GM18511 (cell line): Measurements from ENCODE around the gene LIPE.

Experiments
- ATAC-seq: cut with Tn5 transposase; IDR thresholded peaks from one replicate; pipeline ENCODE4 v1.9.1; 2021; ENCODE audit warnings: mild to moderate bottlenecking, moderate library complexity; ENCODE audit not compliant: unreplicated experiment

LIPE gene

GRCh38 chr19:42445948-42446347 is 18.8 kb upstream of the LIPE start:
- no peak for ATAC-seq

- ATAC-seq = no peak
These were observed 16.8 kb upstream of the LIPE start for GRCh38 chr19:42443944-42444398.

- no peak for ATAC-seq
These were observed 15.6 kb upstream of the LIPE start, which contains the start of gene CXCL17 for GRCh38 chr19:42442833-42443232. Gene CXCL17, minus strand, starts transcription at chr19:42442946. Its CDS starts 114 bp downstream, at chr19:42442832.

- no peak for ATAC-seq
These were observed 13.9 kb upstream of the LIPE start for GRCh38 chr19:42441049-42441445.

GRCh38 chr19:42440357-42441048 is 13.3 kb upstream of the LIPE start:
- no peak for ATAC-seq

GRCh38 chr19:42436006-42436405 is 8.8 kb upstream of the LIPE start:
- no peak for ATAC-seq

- no peak for ATAC-seq
These were observed 8.1 kb upstream of the LIPE start for GRCh38 chr19:42435316-42435715.

- ATAC-seq = no peak
These were observed 6.5 kb upstream of the LIPE start for GRCh38 chr19:42433503-42434260.

GRCh38 chr19:42431486-42431885 is 4.3 kb upstream of the LIPE start:
- no peak for ATAC-seq

GRCh38 chr19:42428676-42429075 is 1.5 kb upstream of the LIPE start:
- ATAC-seq = no peak

- no peak for ATAC-seq
These were observed 545 bp downstream of the LIPE start for GRCh38 chr19:42426643-42427042.

- ATAC-seq = no peak
These were observed 2.5 kb downstream of the LIPE start for GRCh38 chr19:42424712-42425131.

GRCh38 chr19:42424345-42424707 is 2.9 kb downstream of the LIPE start:
- ATAC-seq = no peak

GRCh38 chr19:42423462-42424344 is 3.5 kb downstream of the LIPE start:
- ATAC-seq = peak; percentile 90

- ATAC-seq = peak; percentile 50
These were observed 4.2 kb downstream of the LIPE start for GRCh38 chr19:42422901-42423461.

- peak; percentile 25 for ATAC-seq
These were observed 4.9 kb downstream of the LIPE start for GRCh38 chr19:42422092-42422900.

GRCh38 chr19:42421591-42422031 is 5.6 kb downstream of the LIPE start:
- no peak for ATAC-seq

- no peak for ATAC-seq
These were observed 6.1 kb downstream of the LIPE start for GRCh38 chr19:42421101-42421500.

GRCh38 chr19:42420055-42420544 is 7.1 kb downstream of the LIPE start:
- no peak for ATAC-seq

- no peak for ATAC-seq
These were observed 7.9 kb downstream of the LIPE start for GRCh38 chr19:42419309-42419708.
